Breast epithelium (tissue), 4 donors: ENCODE data around the gene GRIP1. TPM values are rescaled to one million over a fixed set of nuclear protein-coding genes. Genes with fewer than 3 reads are reported as not detected.

Experiments used
- DNase-seq, 2 donors: peaks; one replicate each; pipeline ENCODE4 v3.0.0-alpha.2; 2019; ENCODE audit warnings: low spot score in 2 of 2
- H3K27ac ChIP-seq, 2 donors: fragments of 200-600 bp; sonication (generic) in 1 of 2; one replicate each; pipeline ENCODE4 v1.5.1; 2016 to 2019; ENCODE audit warnings: mild to moderate bottlenecking in 1 of 2
- H3K27me3 ChIP-seq, 2 donors: fragments of 200-600 bp; sonication (generic) in 1 of 2; one replicate each; pipeline versions ENCODE4 v1.5.1 to v1.6.0; 2017 to 2019; ENCODE audit warnings: control low read depth in 1 of 2, mild to moderate bottlenecking in 1 of 2
- H3K36me3 ChIP-seq: fragments of 200-600 bp; one replicate; pipeline ENCODE4 v1.5.1; 2019
- H3K4me1 ChIP-seq, 2 donors: fragments of 200-600 bp; sonication (generic); one replicate each; pipeline ENCODE4 v1.5.1; 2016 to 2019; ENCODE audit warnings: control low read depth in 1 of 2
- H3K4me3 ChIP-seq, 3 donors: fragments of 200-600 bp; sonication (generic); 1 replicate in 2 of 3; 2 replicates in 1 of 3; pipeline ENCODE4 v1.5.1; 2016 to 2019; ENCODE audit warnings: mild to moderate bottlenecking in 3 of 3, moderate library complexity in 2 of 3
- H3K9me3 ChIP-seq, 2 donors: fragments of 200-600 bp; sonication (generic) in 1 of 2; one replicate each; pipeline ENCODE4 v1.5.1; 2016 to 2019; ENCODE audit warnings: control low read depth in 1 of 2
- POLR2A ChIP-seq: fragments of 450-650 bp; IDR thresholded peaks from one replicate; pipeline ENCODE4 v1.6.1; 2016; ENCODE audit warnings: antibody characterized with exemption, mild to moderate bottlenecking, moderate library complexity
- POLR2AphosphoS5 ChIP-seq, 3 donors: sonication (generic); formaldehyde crosslinking; IDR thresholded peaks; one replicate each; pipeline ENCODE4 v1.6.1; 2017; ENCODE audit warnings: antibody characterized with exemption in 3 of 3
- intact Hi-C: fragments of 100-400 bp; cut with DNase I; formaldehyde crosslinking; loops from one replicate; pipeline ENCODE4 v1.15.1; 2023; ENCODE audit warnings: low total_unique reads
- total RNA-seq, 3 donors: library from RNA; depleted of rRNA; stranded (reverse); fragments of >200 nt; gene quantifications; one replicate each; pipeline ENCODE4 v1.1.0, GENCODE V29; 2016
- TF ChIP-seq, protein P1 (sequence below), 3 donors: fragments of 450-650 bp; IDR thresholded peaks; one replicate each; pipeline ENCODE4 v1.5.1; 2016 to 2017; ENCODE audit warnings: antibody characterized with exemption in 3 of 3, mild to moderate bottlenecking in 3 of 3, moderate library complexity in 3 of 3

Gene GRIP1
- total RNA-seq, 3 donors from 2014 or later, result 0.48 to 6.3 (median 2.9) TPM

DNA sequence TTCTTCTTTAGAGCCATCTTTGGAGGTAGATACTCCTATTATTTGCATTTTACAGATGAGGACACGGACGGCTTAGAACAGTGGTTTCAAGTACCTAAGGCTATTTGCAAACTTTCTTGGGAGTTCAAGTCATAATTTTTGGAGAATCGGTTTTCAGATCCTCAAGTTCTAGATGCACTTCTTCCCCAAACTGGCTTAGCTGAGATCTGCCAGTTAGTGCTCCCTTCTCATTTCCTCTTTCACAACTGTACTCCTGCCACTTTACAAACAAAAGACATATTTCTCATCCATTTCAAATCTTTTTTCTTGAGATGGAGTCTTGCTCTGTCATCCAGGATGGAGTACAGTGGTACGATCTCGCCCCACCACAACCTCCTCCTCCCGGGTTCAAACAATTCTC lies 299.3 kb downstream of the GRIP1 start:
- no peaks in the 10 kb centered on the region for H3K36me3 ChIP-seq
- TF ChIP-seq POLR2A, result no peak
- no peak for TF ChIP-seq POLR2AphosphoS5 (IDR thresholded peaks at IDR 0.05)
- TF ChIP-seq, protein P1, sequence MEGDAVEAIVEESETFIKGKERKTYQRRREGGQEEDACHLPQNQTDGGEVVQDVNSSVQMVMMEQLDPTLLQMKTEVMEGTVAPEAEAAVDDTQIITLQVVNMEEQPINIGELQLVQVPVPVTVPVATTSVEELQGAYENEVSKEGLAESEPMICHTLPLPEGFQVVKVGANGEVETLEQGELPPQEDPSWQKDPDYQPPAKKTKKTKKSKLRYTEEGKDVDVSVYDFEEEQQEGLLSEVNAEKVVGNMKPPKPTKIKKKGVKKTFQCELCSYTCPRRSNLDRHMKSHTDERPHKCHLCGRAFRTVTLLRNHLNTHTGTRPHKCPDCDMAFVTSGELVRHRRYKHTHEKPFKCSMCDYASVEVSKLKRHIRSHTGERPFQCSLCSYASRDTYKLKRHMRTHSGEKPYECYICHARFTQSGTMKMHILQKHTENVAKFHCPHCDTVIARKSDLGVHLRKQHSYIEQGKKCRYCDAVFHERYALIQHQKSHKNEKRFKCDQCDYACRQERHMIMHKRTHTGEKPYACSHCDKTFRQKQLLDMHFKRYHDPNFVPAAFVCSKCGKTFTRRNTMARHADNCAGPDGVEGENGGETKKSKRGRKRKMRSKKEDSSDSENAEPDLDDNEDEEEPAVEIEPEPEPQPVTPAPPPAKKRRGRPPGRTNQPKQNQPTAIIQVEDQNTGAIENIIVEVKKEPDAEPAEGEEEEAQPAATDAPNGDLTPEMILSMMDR (IDR thresholded peaks at IDR 0.05), result no peak
- no peaks in the 10 kb centered on the region for H3K4me1 ChIP-seq
- no peaks in the 10 kb centered on the region for H3K9me3 ChIP-seq
- no peak overlapping the region for H3K27ac ChIP-seq
- H3K4me3 ChIP-seq, result no peak overlapping the region
- H3K27me3 ChIP-seq, result no peaks in the 10 kb centered on the region
- DNase-seq, result no peak
- intact Hi-C loops, result loop anchor here (1.0 kb wide), 1 partner anchor 11 kb away; no protein-coding TSS in a partner anchor

DNA sequence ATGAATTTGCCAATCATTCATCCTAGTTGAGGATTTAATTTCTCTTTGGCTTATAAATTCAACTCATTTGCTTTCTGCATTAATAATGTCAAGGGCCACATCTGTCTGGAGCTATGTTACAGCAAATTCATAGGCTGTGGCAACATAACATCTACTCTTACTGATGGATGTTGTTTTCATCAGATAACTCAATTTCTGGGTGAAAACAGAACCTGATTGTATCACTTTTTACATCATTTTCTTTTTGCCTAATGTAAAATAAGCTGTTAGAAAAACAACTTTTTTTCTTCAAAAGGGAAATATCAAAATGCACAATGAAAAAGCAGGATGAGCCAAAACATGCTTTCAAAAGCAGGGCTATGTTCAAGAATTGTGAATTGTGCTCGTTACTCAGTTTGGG lies 303.3 kb downstream of the GRIP1 start:
- Histone ChIP-seq H3K4me1 (no peaks in the 10 kb centered on the region), H3K27me3 (no peaks in the 10 kb centered on the region), H3K36me3 (no peaks in the 10 kb centered on the region), H3K4me3 (no peak overlapping the region), H3K27ac (no peak overlapping the region), H3K9me3 (no peaks in the 10 kb centered on the region)
- intact Hi-C loops, result no loop called here
- DNase-seq, result no peak
- no peak for TF ChIP-seq POLR2A
- TF ChIP-seq, protein P1 (IDR thresholded peaks at IDR 0.05), result no peak
- no peak for TF ChIP-seq POLR2AphosphoS5 (IDR thresholded peaks at IDR 0.05)

DNA sequence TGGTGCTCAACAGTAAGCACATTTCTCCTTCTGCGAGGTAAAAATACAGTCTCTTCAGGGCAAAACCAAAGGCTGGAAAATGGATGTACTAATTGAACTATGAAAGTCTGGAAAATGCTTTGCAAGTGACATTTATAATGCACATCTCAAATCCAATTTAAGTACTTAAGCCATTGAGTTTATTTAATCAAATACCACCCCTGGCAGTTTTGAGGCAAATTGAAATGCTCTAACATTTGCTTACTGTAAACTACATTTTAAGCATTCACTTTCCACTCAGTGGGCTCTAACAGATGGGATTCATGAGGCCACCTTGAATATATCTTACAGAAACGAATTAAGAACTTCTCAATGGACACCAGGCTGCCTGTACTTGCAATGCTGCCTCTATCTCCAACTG lies 306.9 kb downstream of the GRIP1 start:
- Histone ChIP-seq H3K36me3 (no peaks in the 10 kb centered on the region), H3K27me3 (no peaks in the 10 kb centered on the region), H3K4me3 (no peak overlapping the region), H3K4me1 (no peaks in the 10 kb centered on the region), H3K27ac (no peak overlapping the region), H3K9me3 (no peaks in the 10 kb centered on the region)
- no peak for DNase-seq
- intact Hi-C loops, result no loop called here
- TF ChIP-seq, protein P1 (IDR thresholded peaks at IDR 0.05), result no peak
- TF ChIP-seq POLR2A (no peak), POLR2AphosphoS5 (IDR thresholded peaks at IDR 0.05) (no peak)

DNA sequence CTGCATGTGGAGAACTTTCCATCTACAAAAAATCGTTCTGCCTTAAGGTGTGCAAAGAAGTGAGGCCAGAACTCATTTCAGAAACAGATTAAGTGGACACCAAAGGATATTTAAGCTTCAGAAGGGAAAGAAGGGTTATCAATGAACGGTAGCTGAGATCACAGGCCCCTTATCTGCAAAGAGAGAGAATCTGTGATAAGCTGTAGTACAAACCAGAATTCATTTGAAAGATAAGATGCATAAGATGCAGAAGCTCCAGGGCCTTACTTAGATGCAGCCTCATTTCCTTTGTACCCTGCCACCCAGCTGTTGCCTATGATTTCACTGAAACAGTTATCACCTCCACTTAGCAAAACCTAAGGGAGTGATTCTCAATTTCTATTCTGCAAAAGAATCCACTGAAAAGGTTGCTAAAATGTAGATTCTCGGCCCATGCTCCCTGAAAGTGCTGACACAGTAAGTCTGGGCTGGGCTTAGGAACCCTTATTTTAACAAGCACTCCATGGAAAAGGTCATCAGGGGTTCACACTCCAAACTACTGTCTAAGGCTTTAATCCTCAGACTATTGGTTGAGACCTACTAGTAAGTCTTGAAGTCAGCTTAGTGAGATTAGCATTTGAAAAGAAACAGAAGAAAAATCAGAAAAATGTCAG lies 311.7 kb downstream of the GRIP1 start:
- Histone ChIP-seq H3K36me3 (no peaks in the 10 kb centered on the region), H3K4me3 (no peak overlapping the region), H3K9me3 (no peaks in the 10 kb centered on the region), H3K27ac (no peak overlapping the region), H3K27me3 (no peaks in the 10 kb centered on the region), H3K4me1 (no peaks in the 10 kb centered on the region)
- no peak for DNase-seq
- TF ChIP-seq POLR2AphosphoS5 (IDR thresholded peaks at IDR 0.05) (no peak), POLR2A (no peak)
- TF ChIP-seq, protein P1 (IDR thresholded peaks at IDR 0.05), result no peak
- intact Hi-C loops, result no loop called here

DNA sequence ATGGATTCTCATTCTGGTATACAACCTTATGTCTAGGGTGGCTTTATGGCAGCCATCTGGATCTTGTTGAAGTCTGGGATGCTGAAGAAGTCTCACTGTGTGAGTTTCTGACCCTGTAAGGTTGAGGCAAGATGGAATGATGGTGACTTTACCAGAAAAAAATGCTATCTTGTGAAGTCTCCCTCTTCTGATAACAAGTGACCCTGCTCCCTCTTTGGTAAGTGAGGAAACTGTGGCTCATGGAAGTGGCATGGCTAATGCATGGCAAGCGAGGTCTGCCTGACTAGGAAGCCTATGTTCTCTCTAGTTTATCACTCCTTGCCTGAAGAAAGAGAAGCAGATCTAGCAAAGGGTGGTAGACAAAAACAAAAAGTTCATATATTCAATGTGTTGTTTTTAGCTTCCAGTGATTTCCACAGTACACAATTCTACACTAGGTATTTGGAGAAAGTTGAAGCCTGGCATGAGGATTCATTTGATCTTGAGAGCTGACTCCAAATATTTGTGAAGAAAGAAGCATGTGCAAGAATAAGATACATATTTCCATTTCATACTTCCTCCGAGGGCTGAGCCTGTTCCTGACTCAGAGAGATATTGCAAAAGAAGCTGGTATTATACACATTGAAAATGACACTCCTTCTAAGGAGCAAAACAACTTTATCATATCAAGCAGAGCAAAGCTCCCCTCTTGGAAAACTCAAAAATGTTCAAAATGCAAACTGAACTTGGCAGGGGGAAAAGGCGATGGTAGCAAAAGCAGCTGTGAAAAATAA lies 313.0 kb downstream of the GRIP1 start:
- H3K4me3 ChIP-seq, result no peak overlapping the region
- no peak for DNase-seq
- H3K36me3 ChIP-seq, result no peaks in the 10 kb centered on the region
- H3K27me3 ChIP-seq, result no peaks in the 10 kb centered on the region
- H3K27ac ChIP-seq, result no peak overlapping the region
- TF ChIP-seq POLR2A, result no peak
- TF ChIP-seq POLR2AphosphoS5 (IDR thresholded peaks at IDR 0.05), result no peak
- TF ChIP-seq, protein P1 (IDR thresholded peaks at IDR 0.05), result no peak
- H3K4me1 ChIP-seq, result no peaks in the 10 kb centered on the region
- intact Hi-C loops, result no loop called here
- no peaks in the 10 kb centered on the region for H3K9me3 ChIP-seq
